HPDE6-E6E7 (cell line): Measurements from ENCODE around the gene SH3GLB2.

Source experiments
- DNase-seq: peaks from one replicate; pipeline ENCODE4 v3.0.0; 2011; ENCODE audit warnings: missing footprints; ENCODE audit errors: extremely low spot score

The SH3GLB2 gene

GRCh38 chr9:129028192-129028966 lies at the start of gene SH3GLB2:
Gene SH3GLB2 (minus strand): TSS chr9:129028331. CDS start chr9:129028154, 177 bp downstream.
- peak; percentile 89 for DNase-seq

DNA sequence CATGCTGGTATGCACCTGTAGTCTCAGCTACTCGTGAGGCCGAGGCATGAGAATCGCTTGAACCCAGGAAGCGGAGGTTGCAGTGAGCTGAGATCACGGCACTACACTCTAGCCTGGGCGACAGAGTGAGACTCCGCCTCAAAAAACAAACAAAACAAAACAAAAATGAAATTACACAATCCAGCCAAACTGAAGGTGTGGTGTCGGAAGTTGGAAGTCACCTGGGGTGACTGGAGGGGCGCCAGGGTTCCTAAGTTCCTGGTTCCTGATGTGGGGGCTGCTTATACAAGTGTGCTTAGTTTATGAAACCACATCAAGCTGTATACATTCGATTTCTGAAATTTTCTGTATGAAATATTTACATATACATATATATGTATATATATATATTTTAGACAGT lies 49.1 kb upstream of the SH3GLB2 start:
- DNase-seq: no peak

DNA sequence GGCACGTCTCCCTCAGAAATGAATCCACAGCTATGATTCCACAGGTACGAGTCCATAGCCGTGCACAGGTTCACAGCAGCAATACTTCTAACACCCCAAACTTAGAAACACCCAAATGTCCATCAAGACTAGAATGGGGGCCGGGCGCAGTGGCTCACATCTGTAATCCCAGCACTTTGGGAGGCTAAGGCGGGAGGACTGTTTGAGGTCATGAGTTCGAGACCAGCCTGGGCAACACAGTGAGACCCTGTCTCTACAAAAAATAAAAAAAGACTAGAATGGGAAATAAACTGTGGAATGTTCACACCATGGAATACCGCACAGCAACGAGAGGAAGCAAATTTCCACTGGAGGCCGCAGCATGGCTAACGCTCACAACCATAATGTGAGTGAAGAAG lies 48.5 kb upstream of the SH3GLB2 start:
- DNase-seq: no peak

GRCh38 chr9:129075996-129076639 lies 48.0 kb upstream of the SH3GLB2 start:
- no peak for DNase-seq

DNA sequence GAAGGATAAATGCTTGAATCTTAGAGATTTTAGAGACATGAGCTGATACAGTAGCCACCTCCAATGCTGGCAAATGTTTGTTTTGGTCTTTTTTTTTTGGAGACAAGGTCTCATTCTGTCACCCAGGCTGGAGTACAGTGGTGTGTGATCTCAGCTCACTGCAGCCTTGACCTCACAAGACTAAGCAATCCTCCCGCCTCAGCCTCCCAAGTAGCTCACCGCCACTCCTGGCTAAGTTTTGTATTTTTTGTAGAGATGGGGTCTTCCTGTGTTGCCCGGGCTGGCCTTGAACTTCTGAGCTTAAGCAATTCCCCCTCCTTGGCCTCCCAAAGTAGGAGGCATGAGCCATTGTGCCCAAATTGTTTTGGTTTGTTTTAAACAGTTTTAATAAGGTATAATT lies 46.0 kb upstream of the SH3GLB2 start:
- DNase-seq: no peak

GRCh38 chr9:129073404-129073803 lies 45.3 kb upstream of the SH3GLB2 start:
- DNase-seq: no peak

- no peak for DNase-seq
These were observed 44.0 kb upstream of the SH3GLB2 start for GRCh38 chr9:129072171-129072570.

GRCh38 chr9:129071526-129072126 lies 43.5 kb upstream of the SH3GLB2 start:
- no peak for DNase-seq

DNA sequence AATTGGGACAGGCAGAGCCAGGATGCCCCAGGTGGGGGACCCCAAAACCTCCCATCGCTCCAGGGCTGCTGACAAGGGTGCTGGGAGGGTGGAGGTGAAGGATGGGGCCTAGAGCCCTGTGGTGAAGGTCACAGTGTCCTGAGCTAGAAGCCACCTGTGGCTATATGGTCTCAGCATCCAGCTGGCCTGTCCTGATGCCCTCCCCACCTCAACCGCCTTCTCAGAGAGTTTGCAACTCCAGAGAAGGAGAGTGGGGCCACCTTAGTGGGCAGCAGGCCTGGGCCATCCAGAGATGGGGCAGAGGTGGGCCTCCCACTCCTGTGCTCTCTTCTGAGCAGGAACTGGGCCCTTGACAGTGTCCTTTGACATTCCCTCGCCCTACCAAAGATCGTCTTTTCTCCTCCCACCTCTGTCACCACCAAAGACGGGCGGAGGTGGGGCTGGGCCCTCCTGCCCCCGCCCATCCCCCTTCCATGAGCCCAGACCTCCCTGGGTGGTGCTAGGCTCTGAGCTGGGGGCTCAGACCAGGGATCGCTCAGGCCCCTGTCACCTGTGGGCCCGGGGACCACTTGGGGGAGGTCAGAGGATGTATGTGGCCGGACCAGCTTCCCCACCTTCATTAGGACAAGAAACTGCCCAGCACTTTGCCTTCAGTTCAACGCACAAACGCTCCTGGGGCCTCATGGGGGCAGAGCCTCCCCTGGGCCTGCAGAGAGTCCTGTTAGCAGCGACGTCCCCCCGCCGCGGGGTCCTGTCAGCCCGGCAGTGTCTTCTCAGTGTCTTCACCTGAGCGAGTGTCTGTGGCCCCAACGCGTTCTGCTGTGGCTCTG lies 42.8 kb upstream of the SH3GLB2 start:
- DNase-seq: no peak

- no peak for DNase-seq
These were observed 41.9 kb upstream of the SH3GLB2 start for GRCh38 chr9:129069862-129070641.

- no peak for DNase-seq
These were observed 41.1 kb upstream of the SH3GLB2 start for GRCh38 chr9:129068990-129069861.

- DNase-seq: no peak
These were observed 40.0 kb upstream of the SH3GLB2 start for GRCh38 chr9:129068110-129068509.

DNA sequence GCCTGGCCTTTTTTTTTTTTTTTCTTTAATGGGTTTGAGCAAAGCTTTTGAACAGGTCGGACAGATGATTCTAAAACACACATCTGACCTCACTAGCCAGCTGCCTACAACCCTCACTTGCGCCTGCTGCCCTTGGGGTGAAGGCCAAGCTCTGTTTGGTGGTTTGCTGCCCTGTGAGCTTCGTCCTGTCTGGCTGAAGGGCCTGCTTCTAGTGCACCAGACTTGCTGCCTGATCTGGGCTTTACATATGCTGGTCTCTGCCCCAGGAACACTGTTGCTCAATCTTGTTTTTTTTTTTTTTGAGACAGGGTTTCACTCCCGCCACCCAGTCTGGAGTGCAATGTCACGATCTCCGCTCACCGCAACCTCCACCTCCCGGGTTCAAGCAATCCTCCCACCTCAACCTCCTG lies 36.4 kb upstream of the SH3GLB2 start:
- no peak for DNase-seq

- no peak for DNase-seq
These were observed 34.9 kb upstream of the SH3GLB2 start for GRCh38 chr9:129063061-129063460.

- DNase-seq: no peak
These were observed 32.9 kb upstream of the SH3GLB2 start for GRCh38 chr9:129060991-129061390.

- no peak for DNase-seq
These were observed 32.0 kb upstream of the SH3GLB2 start for GRCh38 chr9:129059796-129060785.

DNA sequence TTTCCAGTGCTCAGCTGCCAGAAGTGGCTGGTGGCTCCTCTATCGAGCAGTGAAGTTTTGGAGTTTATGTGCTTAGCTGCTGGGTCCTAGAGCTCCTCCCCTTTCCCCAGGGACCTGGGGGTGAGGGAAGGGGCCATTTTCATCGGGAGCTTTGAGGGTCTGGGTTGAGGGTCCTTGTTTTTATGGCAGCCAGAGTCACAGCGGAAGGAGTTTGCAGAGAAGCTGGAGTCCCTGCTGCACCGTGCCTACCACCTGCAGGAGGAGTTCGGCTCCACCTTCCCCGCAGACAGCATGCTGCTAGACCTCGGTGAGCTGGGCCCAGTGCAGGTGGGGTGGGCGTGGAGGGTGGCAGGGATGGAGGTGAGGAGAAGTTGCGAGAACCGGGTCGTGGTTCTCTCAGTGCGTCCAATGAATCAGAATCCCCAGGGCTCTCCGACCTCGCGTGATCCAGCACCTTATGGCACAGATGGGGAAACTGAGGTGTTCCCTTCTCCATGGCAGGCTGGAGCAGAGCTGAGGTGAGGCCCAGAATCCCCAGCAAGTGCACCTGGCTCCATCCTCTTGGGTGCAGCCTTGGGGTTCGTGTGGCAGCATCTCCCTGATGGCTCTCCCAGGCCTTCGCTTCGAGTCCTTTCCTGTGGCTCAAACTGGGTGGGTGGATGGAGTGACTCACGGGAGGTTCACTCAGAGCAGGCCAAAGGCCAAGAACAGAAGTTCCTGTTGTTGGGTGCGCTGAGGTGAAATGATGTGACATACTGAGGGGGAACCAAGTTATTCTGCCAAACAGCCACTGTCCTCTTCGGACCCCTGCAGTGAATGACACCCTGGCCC lies 31.0 kb upstream of the SH3GLB2 start:
- DNase-seq: peak; percentile 33
